Body of pancreas (tissue), 4 donors: ENCODE data around the gene TGM1. TPM values are rescaled to one million over a fixed set of nuclear protein-coding genes. Genes with fewer than 3 reads are reported as not detected.

Experiments
- ATAC-seq: fragments of 150-250 bp; one replicate; pipeline ENCODE4 v1.9.1; 2016
- DNase-seq, 4 donors: peaks; one replicate each; pipeline ENCODE4 v3.0.0-alpha.2; 2019
- H3K27ac ChIP-seq, 4 donors: fragments of 200-600 bp; sonication (generic); 1 replicate in 3 of 4; 2 replicates in 1 of 4; pipeline versions ENCODE4 v1.5.1 to v1.6.1; 2016 to 2019; ENCODE audit warnings: mild to moderate bottlenecking in 1 of 4, mixed read lengths in 1 of 4, moderate library complexity in 1 of 4
- H3K27me3 ChIP-seq, 2 donors: fragments of 200-600 bp; sonication (generic); one replicate each; pipeline ENCODE4 v1.6.0; 2016; ENCODE audit warnings: mild to moderate bottlenecking in 1 of 2
- H3K36me3 ChIP-seq, 2 donors: fragments of 200-600 bp; sonication (generic); replicated peaks in 1 of 2; 2 replicates each; pipeline ENCODE4 v1.5.1; 2016; ENCODE audit warnings: low read depth in 2 of 2; ENCODE audit not compliant: insufficient read depth in 1 of 2
- H3K4me1 ChIP-seq: fragments of 200-600 bp; sonication (generic); one replicate; pipeline ENCODE4 v1.6.0; 2016
- H3K4me3 ChIP-seq, 2 donors: fragments of 200-600 bp; sonication (generic); 1 replicate in 1 of 2; 2 replicates in 1 of 2; pipeline ENCODE4 v1.5.1; 2016 to 2019
- H3K9me3 ChIP-seq, 3 donors: fragments of 200-600 bp; sonication (generic); 1 replicate in 2 of 3; 2 replicates in 1 of 3; pipeline ENCODE4 v1.5.1; 2016
- POLR2A ChIP-seq, 3 donors: fragments of 450-650 bp; IDR thresholded peaks; one replicate each; pipeline ENCODE4 v1.6.1; 2016; ENCODE audit warnings: antibody characterized with exemption in 3 of 3, mild to moderate bottlenecking in 2 of 3
- WGBS, 2 donors: methylation state at CpG; one replicate each; pipeline ENCODE4 v1.1.5; 2017; 5-methylcytosine and 5-hydroxymethylcytosine counted together
- intact Hi-C: fragments of 100-400 bp; cut with DNase I; formaldehyde crosslinking; loops from one replicate; pipeline ENCODE4 v1.15.1; 2023
- total RNA-seq, 2 donors: library from RNA; depleted of rRNA; stranded (reverse); fragments of >200 nt; gene quantifications; one replicate each; pipeline ENCODE4 v1.1.0, GENCODE V29; 2016
- TF ChIP-seq, protein P1 (sequence below), 7 experiments: fragments of 450-650 bp in 4 of 7; fragments of 200-600 bp in 3 of 7; sonication (generic) in 3 of 7; IDR thresholded peaks; one replicate each; pipeline ENCODE4 v1.5.1; 2016 to 2019; ENCODE audit warnings: antibody characterized with exemption in 7 of 7

TGM1 gene
- total RNA-seq, 2 donors from 2014 or later = 2.9 to 13.8 TPM

GRCh38 chr14:24298892-24299254 is 35.9 kb upstream of the TGM1 start:
- peak overlapping the region; percentile 61 to 91 (median 85) for H3K27ac ChIP-seq
- DNase-seq (peak in 1 of 4 donors; percentile 32), ATAC-seq (peak; percentile 6)
- intact Hi-C loops = no loop called here
- WGBS, 2 donors = 17 to 25% methylated on average over 7 of the region's 7 CpGs
- peaks cover 0 to 18% of the 10 kb centered on the region in 2 donors for H3K36me3 ChIP-seq
- TF ChIP-seq POLR2A (IDR thresholded peaks at IDR 0.05) = no peak
- TF ChIP-seq, protein P1, sequence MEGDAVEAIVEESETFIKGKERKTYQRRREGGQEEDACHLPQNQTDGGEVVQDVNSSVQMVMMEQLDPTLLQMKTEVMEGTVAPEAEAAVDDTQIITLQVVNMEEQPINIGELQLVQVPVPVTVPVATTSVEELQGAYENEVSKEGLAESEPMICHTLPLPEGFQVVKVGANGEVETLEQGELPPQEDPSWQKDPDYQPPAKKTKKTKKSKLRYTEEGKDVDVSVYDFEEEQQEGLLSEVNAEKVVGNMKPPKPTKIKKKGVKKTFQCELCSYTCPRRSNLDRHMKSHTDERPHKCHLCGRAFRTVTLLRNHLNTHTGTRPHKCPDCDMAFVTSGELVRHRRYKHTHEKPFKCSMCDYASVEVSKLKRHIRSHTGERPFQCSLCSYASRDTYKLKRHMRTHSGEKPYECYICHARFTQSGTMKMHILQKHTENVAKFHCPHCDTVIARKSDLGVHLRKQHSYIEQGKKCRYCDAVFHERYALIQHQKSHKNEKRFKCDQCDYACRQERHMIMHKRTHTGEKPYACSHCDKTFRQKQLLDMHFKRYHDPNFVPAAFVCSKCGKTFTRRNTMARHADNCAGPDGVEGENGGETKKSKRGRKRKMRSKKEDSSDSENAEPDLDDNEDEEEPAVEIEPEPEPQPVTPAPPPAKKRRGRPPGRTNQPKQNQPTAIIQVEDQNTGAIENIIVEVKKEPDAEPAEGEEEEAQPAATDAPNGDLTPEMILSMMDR (IDR thresholded peaks at IDR 0.05) = no peak
- no peaks in the 10 kb centered on the region for H3K9me3 ChIP-seq
- peak overlapping the region; percentile 89 to 95 for H3K4me3 ChIP-seq
- H3K4me1 ChIP-seq = peaks cover 45% of the 10 kb centered on the region
- no peaks in the 10 kb centered on the region for H3K27me3 ChIP-seq

DNA sequence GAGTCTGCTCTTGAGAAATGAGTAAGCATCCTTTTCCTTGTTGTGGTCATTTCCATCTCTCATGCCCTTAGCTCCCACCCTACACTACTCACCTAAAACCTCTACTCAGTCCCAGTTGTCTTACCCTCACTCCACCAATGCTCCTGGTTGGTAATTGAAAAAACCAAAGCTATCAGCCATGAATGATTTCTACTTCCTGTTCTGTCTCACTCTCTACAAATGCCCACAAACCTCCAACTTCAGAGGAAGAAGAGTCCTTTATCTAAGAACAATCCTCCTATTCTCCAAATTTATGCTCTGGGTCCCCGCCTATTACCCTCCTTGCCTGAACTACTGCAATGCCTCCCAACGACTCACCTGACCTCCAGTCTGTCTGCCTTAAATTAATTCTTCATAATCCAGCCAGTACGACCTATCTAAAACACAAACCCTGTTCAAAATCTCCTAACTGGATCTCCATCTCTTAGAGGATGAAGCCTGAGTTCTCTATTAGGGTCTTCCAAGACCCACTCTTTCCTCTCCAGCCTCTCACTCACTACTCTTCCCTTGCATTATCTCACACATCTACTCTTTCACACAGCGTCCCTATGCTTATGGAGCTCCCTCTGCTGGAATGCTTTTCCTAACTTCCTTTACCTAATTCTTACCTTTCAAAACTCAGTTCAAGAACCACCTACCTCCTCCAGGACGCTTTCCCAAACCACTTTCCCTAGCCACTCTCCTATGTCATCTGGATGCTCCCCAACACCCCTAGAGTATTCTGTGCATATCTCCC is 34.4 kb upstream of the TGM1 start:
- peak overlapping the region in 2 of 4 donors; percentile 20 to 22 for H3K27ac ChIP-seq

DNA sequence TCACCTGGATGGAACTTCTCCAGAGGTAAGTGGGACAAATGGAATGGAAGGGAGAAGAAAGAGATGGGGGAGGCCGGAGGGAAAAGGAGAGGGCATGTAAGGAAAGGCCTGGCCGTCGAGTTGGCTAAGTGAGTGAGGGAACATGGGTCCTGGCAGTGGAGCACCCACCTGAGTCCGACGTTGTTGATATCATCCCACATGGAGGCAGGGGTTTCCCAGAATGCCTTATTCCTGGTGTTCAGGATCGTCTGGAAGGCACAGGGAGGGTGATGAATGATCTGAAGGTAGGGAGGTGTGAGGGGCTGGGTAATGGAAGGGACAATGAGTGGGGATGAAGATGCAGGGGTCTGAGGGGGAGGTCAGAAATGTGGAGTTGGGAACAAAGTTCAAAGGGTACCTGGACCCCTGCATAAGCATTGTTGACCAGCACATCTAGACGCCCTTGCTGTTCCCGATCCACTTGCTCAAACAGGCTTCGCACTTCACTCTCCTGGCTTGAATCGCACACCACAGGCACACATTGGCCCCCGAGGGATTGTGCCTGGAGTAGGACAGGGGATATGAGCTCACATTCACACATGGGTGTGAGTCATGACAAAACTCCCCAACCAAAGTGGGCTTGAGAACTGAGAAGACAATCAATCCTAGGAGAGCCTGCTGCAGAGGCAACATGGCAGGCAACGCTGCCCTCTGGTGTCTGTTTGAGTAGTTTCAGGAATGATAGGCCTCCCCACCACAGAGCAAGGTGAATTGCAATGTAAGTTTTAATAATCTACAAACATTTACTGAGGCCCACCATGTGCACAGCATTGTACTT is 33.6 kb upstream of the TGM1 start:
- Histone ChIP-seq H3K4me3 (no peak overlapping the region), H3K36me3 (no peaks in the 10 kb centered on the region), H3K27ac (peak overlapping the region in 2 of 4 donors; percentile 20 to 22), H3K9me3 (no peaks in the 10 kb centered on the region), H3K4me1 (peaks cover 43% of the 10 kb centered on the region), H3K27me3 (no peaks in the 10 kb centered on the region)
- DNase-seq (peak; percentile 67 to 75 (median 71)), ATAC-seq (peak; percentile 56)
- intact Hi-C loops = no loop called here
- TF ChIP-seq, protein P1 (IDR thresholded peaks at IDR 0.05) = peak; percentile 57 to 85 (median 75)
- TF ChIP-seq POLR2A (IDR thresholded peaks at IDR 0.05) = no peak
- WGBS, 2 donors = 59 to 64% methylated on average over 12 of the region's 12 CpGs

More for the DNA sequence above, 34.4 kb upstream of the TGM1 start:
- peaks cover 45% of the 10 kb centered on the region for H3K4me1 ChIP-seq
- DNase-seq = no peak
- H3K36me3 ChIP-seq = peaks cover 0 to 6% of the 10 kb centered on the region in 2 donors
- ATAC-seq = no peak
- no peaks in the 10 kb centered on the region for H3K9me3 ChIP-seq
- H3K4me3 ChIP-seq = no peak overlapping the region
- no peaks in the 10 kb centered on the region for H3K27me3 ChIP-seq
- intact Hi-C loops = no loop called here
- TF ChIP-seq, protein P1 (IDR thresholded peaks at IDR 0.05) = peak; percentile 18 to 69 (median 47)
- TF ChIP-seq POLR2A (IDR thresholded peaks at IDR 0.05) = no peak
- 26 to 27% methylated on average over 5 of the region's 5 CpGs for WGBS, 2 donors

- ATAC-seq (no peak), DNase-seq (no peak)
- no peak overlapping the region for H3K27ac ChIP-seq
- H3K36me3 ChIP-seq = peaks cover 0 to 6% of the 10 kb centered on the region in 2 donors
- WGBS, 2 donors = 83 to 93% methylated on average over 2 of the region's 2 CpGs
- TF ChIP-seq, protein P1 (IDR thresholded peaks at IDR 0.05) = no peak
- no peaks in the 10 kb centered on the region for H3K27me3 ChIP-seq
- H3K4me3 ChIP-seq = no peak overlapping the region
- intact Hi-C loops = no loop called here
- H3K9me3 ChIP-seq = no peaks in the 10 kb centered on the region
- peaks cover 19% of the 10 kb centered on the region for H3K4me1 ChIP-seq
These were observed 30.5 kb upstream of the TGM1 start for GRCh38 chr14:24293525-24293924.
